Left ventricle myocardium superior (tissue), 1 donor: ENCODE data around the gene TPRA1. TPM values are rescaled to one million over a fixed set of nuclear protein-coding genes. Genes with fewer than 3 reads are reported as not detected.

Experiments
- ATAC-seq: fragments of 200-7000 bp; cut with Tn5 transposase; one replicate; pipeline ENCODE4 v1.9.1; 2020; ENCODE audit warnings: mild to moderate bottlenecking, moderate library complexity
- DNase-seq: peaks from one replicate; pipeline ENCODE4 v3.0.0-alpha.2; 2020
- intact Hi-C: fragments of 100-400 bp; cut with micrococcal nuclease; formaldehyde crosslinking; loops from one replicate; pipeline ENCODE4 v1.11.0; 2022
- microRNA-seq: library from miRNA; unstranded; fragments of <30 nt; microRNA quantifications from one replicate; pipeline ENCODE4 v1.2.0, GENCODE V29; 2020; ENCODE audit warnings: borderline number of aligned reads
- total RNA-seq: library from RNA; stranded (reverse); fragmentation: NEBNext Ultra II Directional; extraction: Animal tissue kit (Norgen Biotek cat#: 25700); gene quantifications from one replicate; pipeline ENCODE4 v1.2.1, GENCODE V29; 2021
- donor health status: DM: no; HTN: yes; CAD: no; lungs with severe emphysema.

TPRA1 gene
- total RNA-seq, 1 donor from 2014 or later, result 22.8 TPM

GRCh38 chr3:127529346-127530188 lies 61.0 kb downstream of the TPRA1 start:
- intact Hi-C loops, result no loop called here
- ATAC-seq, result no peak

DNA sequence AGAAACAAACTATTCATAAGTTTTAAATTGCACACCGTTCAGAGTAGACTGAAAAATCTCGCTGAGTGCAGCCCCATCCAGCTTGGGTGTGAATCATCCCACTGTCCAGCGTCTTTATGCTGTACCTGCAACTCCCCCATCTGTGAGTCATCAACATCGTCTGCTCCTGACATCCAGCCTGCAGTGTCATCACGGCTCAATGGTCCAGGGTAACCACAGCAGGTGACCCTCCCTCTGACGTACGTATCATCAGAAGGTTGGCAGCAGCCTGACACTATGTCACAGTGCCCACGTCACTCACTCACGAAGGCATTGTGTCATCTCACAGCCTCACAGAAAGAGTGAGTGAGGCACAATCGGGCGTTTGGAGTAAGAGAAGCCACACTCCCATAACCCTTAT lies 65.2 kb downstream of the TPRA1 start:
- intact Hi-C loops, result no loop called here
- ATAC-seq (no peak), DNase-seq (no peak)

More at GRCh38 chr3:127529346-127530188, 61.0 kb downstream of the TPRA1 start:
- DNase-seq, result no peak

DNA sequence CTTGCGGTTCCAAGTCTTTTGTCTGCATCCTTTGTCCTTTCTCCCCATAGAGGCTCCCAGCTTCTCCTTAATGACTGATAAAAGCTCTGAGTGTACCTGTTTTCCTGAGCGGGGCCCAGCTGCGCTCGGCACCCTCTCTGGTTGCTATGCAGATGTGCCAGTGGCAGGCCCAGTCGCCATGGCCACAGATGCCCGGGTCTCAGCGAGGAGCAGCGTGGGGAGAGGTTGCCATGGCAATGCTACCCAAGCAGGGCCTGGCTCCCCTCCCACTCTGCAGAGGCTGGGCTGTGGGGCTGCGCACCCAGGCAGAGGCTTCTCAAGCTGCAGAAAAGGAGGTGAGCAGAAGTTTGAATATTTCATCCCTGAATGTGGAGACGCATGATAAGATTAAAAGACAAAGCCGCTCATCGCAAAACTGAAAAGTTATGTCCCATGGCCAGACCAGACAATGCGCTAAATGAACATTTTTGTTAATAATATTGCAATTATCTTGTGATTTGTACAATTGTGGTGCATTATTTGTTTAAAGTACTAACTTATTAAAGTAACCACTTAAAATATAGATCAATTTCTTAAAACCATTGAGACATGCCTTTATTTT lies 66.1 kb downstream of the TPRA1 start:
- ATAC-seq (no peak), DNase-seq (no peak)
- intact Hi-C loops, result no loop called here

Small RNA genes within 50 kb of the gene (microRNA-seq; reads per million reads assigned to microRNA genes)
- not detected for gene MIR6825
- not detected for gene MIR7976

Other genes with a start within 250 kb of the TPRA1 start
- gene MCM2, start 7.7 kb upstream of the TPRA1 start, total RNA-seq, result 8.7 TPM
- 1.5 TPM for gene PODXL2, start 38.5 kb upstream of the TPRA1 start, total RNA-seq
- gene ABTB1, start 82.2 kb upstream of the TPRA1 start, total RNA-seq, result 34.2 TPM
- 94.3 TPM for gene MGLL, start 231.8 kb upstream of the TPRA1 start, total RNA-seq